Hepatocyte (in vitro differentiated cells): ENCODE results near the gene PPP2R1B. TPM values are rescaled to one million over a fixed set of nuclear protein-coding genes. Genes with fewer than 3 reads are reported as not detected.

Source experiments
- DNase-seq: peaks from one replicate; pipeline ENCODE4 v3.0.0-alpha.2; 2016; ENCODE audit warnings: low spot score
- H2AFZ ChIP-seq: fragments of 200-600 bp; sonication (generic); 2 replicates; pipeline ENCODE4 v1.6.0; 2016; ENCODE audit warnings: antibody characterized with exemption, mild to moderate bottlenecking
- H3K27ac ChIP-seq: fragments of 200-600 bp; sonication (generic); 2 replicates; pipeline ENCODE4 v1.5.1; 2016; ENCODE audit warnings: mild to moderate bottlenecking
- H3K27me3 ChIP-seq: fragments of 200-600 bp; sonication (generic); 2 replicates; pipeline ENCODE4 v1.6.1; 2016
- H3K36me3 ChIP-seq: fragments of 200-600 bp; sonication (generic); replicated peaks from 2 replicates; pipeline ENCODE4 v1.5.1; 2016; ENCODE audit warnings: low read depth; ENCODE audit not compliant: insufficient read depth
- H3K4me1 ChIP-seq: fragments of 200-600 bp; sonication (generic); 2 replicates; pipeline ENCODE4 v1.5.1; 2016; ENCODE audit warnings: mild to moderate bottlenecking, moderate library complexity; ENCODE audit not compliant: insufficient read depth
- H3K4me2 ChIP-seq: fragments of 200-600 bp; sonication (generic); 2 replicates; pipeline ENCODE4 v1.6.0; 2016
- H3K4me3 ChIP-seq: fragments of 200-600 bp; sonication (generic); 2 replicates; pipeline ENCODE4 v1.5.1; 2016; ENCODE audit warnings: mild to moderate bottlenecking
- H3K79me2 ChIP-seq: fragments of 200-600 bp; sonication (generic); 2 replicates; pipeline ENCODE4 v1.6.0; 2017; ENCODE audit warnings: mild to moderate bottlenecking
- H3K9me2 ChIP-seq: fragments of 200-600 bp; sonication (generic); replicated peaks from 2 replicates; pipeline ENCODE4 v1.6.0; 2017; ENCODE audit warnings: mild to moderate bottlenecking; ENCODE audit not compliant: insufficient read depth
- H3K9me3 ChIP-seq: fragments of 200-600 bp; sonication (generic); 2 replicates; pipeline ENCODE4 v1.5.1; 2016; ENCODE audit warnings: low read depth, mild to moderate bottlenecking
- H4K20me1 ChIP-seq: fragments of 200-600 bp; sonication (generic); 2 replicates; pipeline ENCODE4 v1.6.0; 2016; ENCODE audit warnings: mild to moderate bottlenecking; ENCODE audit not compliant: insufficient read depth, poor library complexity, severe bottlenecking
- CTCF ChIP-seq: fragments of 200-600 bp; sonication (generic); IDR thresholded peaks from 2 replicates; pipeline ENCODE4 v1.5.1; 2016; ENCODE audit warnings: antibody characterized with exemption, mild to moderate bottlenecking; ENCODE audit not compliant: poor library complexity
- EZH2 ChIP-seq: fragments of 200-600 bp; sonication (generic); IDR thresholded peaks from 2 replicates; pipeline ENCODE4 v1.6.1; 2016; ENCODE audit warnings: antibody characterized with exemption, mild to moderate bottlenecking, borderline replicate concordance
- EZH2phosphoT487 ChIP-seq: fragments of 200-600 bp; sonication (generic); IDR thresholded peaks from one replicate; pipeline ENCODE4 v1.6.1; 2018; ENCODE audit warnings: antibody characterized with exemption, mild to moderate bottlenecking, low read depth, moderate library complexity; ENCODE audit not compliant: unreplicated experiment, severe bottlenecking
- WGBS: methylation state at CpG from one replicate; pipeline ENCODE4 v1.1.6; 2016; ENCODE audit warnings: low lambda C conversion rate; ENCODE audit errors: missing lambda C conversion rate; 5-methylcytosine and 5-hydroxymethylcytosine counted together
- polyA plus RNA-seq: library from polyadenylated mRNA; unstranded; fragments of >200 nt; fragmentation: Nextera tagmentation; extraction: Ambion mirVana; gene quantifications from 2 replicates; pipeline ENCODE4 v1.2.1, GENCODE V29; 2016
- total RNA-seq: library from RNA; depleted of rRNA; stranded (reverse); fragments of >200 nt; gene quantifications from 2 replicates; pipeline ENCODE4 v1.2.3, GENCODE V29; 2014

PPP2R1B gene
- total and polyA plus RNA-seq, 2 experiments from 2014 or later, result 25.3 to 41.0 TPM

GRCh38 chr11:111680486-111681175 is 85.6 kb downstream of the PPP2R1B start:
- TF ChIP-seq EZH2phosphoT487 (no peak), CTCF (no peak), EZH2 (no peak)
- Histone ChIP-seq H3K4me2 (no peak overlapping the region), H2AFZ (no peak overlapping the region), H3K27ac (no peak overlapping the region), H3K4me1 (no peaks in the 10 kb centered on the region), H4K20me1 (no peaks in the 10 kb centered on the region), H3K36me3 (no peaks in the 10 kb centered on the region), H3K4me3 (no peak overlapping the region), H3K9me2 (no peaks in the 10 kb centered on the region), H3K9me3 (no peaks in the 10 kb centered on the region), H3K79me2 (peaks cover 15% of the 10 kb centered on the region), H3K27me3 (no peaks in the 10 kb centered on the region)
- 85% methylated on average over 3 of the region's 3 CpGs for WGBS
- DNase-seq, result no peak

Other genes with a start within 250 kb of the PPP2R1B start
- 7.6 and 12.6 TPM in 2 replicates for gene LAYN, start 225.7 kb downstream of the PPP2R1B start, total RNA-seq
- 7.5 and 7.7 TPM in 2 replicates for gene LAYN, start 225.7 kb downstream of the PPP2R1B start, polyA plus RNA-seq
- 20.5 and 22.2 TPM in 2 replicates for gene SIK2, start 163.9 kb downstream of the PPP2R1B start, total RNA-seq
- gene SIK2, start 163.9 kb downstream of the PPP2R1B start, polyA plus RNA-seq, result 3.1 and 3.2 TPM in 2 replicates
- gene ALG9, start 105.2 kb upstream of the PPP2R1B start, total RNA-seq, result 42.0 and 52.4 TPM in 2 replicates
- gene ALG9, start 105.2 kb upstream of the PPP2R1B start, polyA plus RNA-seq, result 22.6 and 38.7 TPM in 2 replicates
- 2.3 and 2.6 TPM in 2 replicates for gene FDXACB1, start 112.8 kb upstream of the PPP2R1B start, total RNA-seq
- gene FDXACB1, start 112.8 kb upstream of the PPP2R1B start, polyA plus RNA-seq, result 0.64 and 2.2 TPM in 2 replicates
- gene CFAP68, start 113.2 kb upstream of the PPP2R1B start, total RNA-seq, result 21.1 and 24.6 TPM in 2 replicates
- 19.9 and 21.8 TPM in 2 replicates for gene CFAP68, start 113.2 kb upstream of the PPP2R1B start, polyA plus RNA-seq
- gene CRYAB, start 145.4 kb upstream of the PPP2R1B start, total RNA-seq, result 15.7 and 20.5 TPM in 2 replicates
- 64.8 and 123 TPM in 2 replicates for gene CRYAB, start 145.4 kb upstream of the PPP2R1B start, polyA plus RNA-seq
- not detected in 2 replicates for gene HSPB2, start 146.3 kb upstream of the PPP2R1B start, total RNA-seq
- gene HSPB2, start 146.3 kb upstream of the PPP2R1B start, polyA plus RNA-seq, result 0.19 and 0.29 TPM in 2 replicates
- 8.7 and 14.8 TPM in 2 replicates for gene C11orf52, start 152.5 kb upstream of the PPP2R1B start, total RNA-seq
- 21.1 and 23.7 TPM in 2 replicates for gene C11orf52, start 152.5 kb upstream of the PPP2R1B start, polyA plus RNA-seq
- gene DIXDC1, start 171.0 kb upstream of the PPP2R1B start, total RNA-seq, result 14.7 and 18.4 TPM in 2 replicates
- gene DIXDC1, start 171.0 kb upstream of the PPP2R1B start, polyA plus RNA-seq, result 5.2 and 8.2 TPM in 2 replicates